PC-9 (cell line): ENCODE measurements around the gene ELK3. TPM values are rescaled to one million over a fixed set of nuclear protein-coding genes. Genes with fewer than 3 reads are reported as not detected.

Experiments
- BruUV-seq: library from RNA; stranded (reverse); fragments of 400-500 nt; replicated peaks from 2 replicates; lab custom pipeline; 2021; lab: Mats Ljungman, UMichigan
- CTCF ChIA-PET: fragments of 300-600 bp; sonication (Branson Sonifier 250); formaldehyde crosslinking; loops from one replicate; lab custom pipeline; 2022; ENCODE audit warnings: antibody characterized with exemption; lab: Charles Lee
- POLR2A ChIA-PET: fragments of 300-600 bp; sonication (Branson Sonifier 250); formaldehyde crosslinking; loops from one replicate; lab custom pipeline; 2022; ENCODE audit warnings: antibody characterized with exemption; ENCODE audit not compliant: unreplicated experiment; lab: Charles Lee
- DNase-seq, 2 experiments: peaks; one replicate each; pipeline versions ENCODE4 v3.0.0 to v3.0.0-alpha.2; 2015 to 2022; ENCODE audit warnings: mixed read lengths in 1 of 2
- H2AFZ ChIP-seq: fragments of 200-600 bp; sonication (generic); 2 replicates; pipeline ENCODE4 v1.8.1; 2017; ENCODE audit warnings: antibody characterized with exemption
- H3F3A ChIP-seq: fragments of 200-600 bp; sonication (generic); 2 replicates; pipeline ENCODE4 v1.8.1; 2017; ENCODE audit warnings: antibody characterized with exemption, mild to moderate bottlenecking, low read depth; ENCODE audit not compliant: insufficient read depth
- H3K27ac ChIP-seq: fragments of 200-600 bp; sonication (generic); 2 replicates; pipeline ENCODE4 v1.6.1; 2016; ENCODE audit warnings: mixed run types
- H3K27me3 ChIP-seq: fragments of 200-600 bp; sonication (generic); 2 replicates; pipeline ENCODE4 v1.6.1; 2016; ENCODE audit warnings: low read depth, mixed run types; ENCODE audit not compliant: insufficient read depth
- H3K36me3 ChIP-seq: fragments of 200-600 bp; sonication (generic); 2 replicates; pipeline ENCODE4 v1.6.1; 2016; ENCODE audit warnings: low read depth, mixed run types
- H3K4me1 ChIP-seq: fragments of 200-600 bp; sonication (generic); replicated peaks from 2 replicates; pipeline ENCODE4 v1.6.1; 2016; ENCODE audit warnings: mixed run types; ENCODE audit not compliant: insufficient read depth
- H3K4me2 ChIP-seq: fragments of 200-600 bp; sonication (generic); 2 replicates; pipeline ENCODE4 v1.6.1; 2017; ENCODE audit warnings: mixed run types
- H3K4me3 ChIP-seq: fragments of 200-600 bp; sonication (generic); 2 replicates; pipeline ENCODE4 v1.6.1; 2016; ENCODE audit warnings: mixed run types
- H3K79me2 ChIP-seq: fragments of 200-600 bp; sonication (generic); 2 replicates; pipeline ENCODE4 v1.6.1; 2017; ENCODE audit warnings: low read depth, mixed run types
- H3K9me2 ChIP-seq: fragments of 200-600 bp; sonication (generic); 2 replicates; pipeline ENCODE4 v1.8.1; 2017; ENCODE audit warnings: mild to moderate bottlenecking; ENCODE audit not compliant: insufficient read depth
- H3K9me3 ChIP-seq: fragments of 200-600 bp; sonication (generic); 2 replicates; pipeline ENCODE4 v1.8.1; 2016; ENCODE audit warnings: low read depth; ENCODE audit not compliant: insufficient read depth
- H4K20me1 ChIP-seq: fragments of 200-600 bp; sonication (generic); 2 replicates; pipeline ENCODE4 v1.8.1; 2017; ENCODE audit not compliant: insufficient read depth
- CTCF ChIP-seq: fragments of 200-600 bp; sonication (generic); conservative IDR thresholded peaks from 2 replicates; pipeline ENCODE4 v1.6.1; 2017; ENCODE audit warnings: mixed run types, antibody characterized with exemption, mild to moderate bottlenecking, moderate library complexity
- EZH2 ChIP-seq: fragments of 200-600 bp; sonication (generic); IDR thresholded peaks from 2 replicates; pipeline ENCODE4 v1.8.0; 2017; ENCODE audit warnings: antibody characterized with exemption, low read depth
- intact Hi-C: fragments of 100-400 bp; cut with micrococcal nuclease; formaldehyde crosslinking; loops from one replicate; pipeline ENCODE4 v1.10.0; 2022; ENCODE audit not compliant: unreplicated experiment
- total RNA-seq: library from RNA; stranded (reverse); gene quantifications from 2 replicates; pipeline ENCODE4 v1.2.3, GENCODE V29; 2021

The ELK3 gene
- total RNA-seq, 1 experiment from 2014 or later: 52.3 TPM

- ChIA-PET POLR2A (no interaction called here), CTCF (no interaction called here)
- Histone ChIP-seq H3K27me3 (no peaks in the 10 kb centered on the region), H3K4me1 (no peaks in the 10 kb centered on the region), H3K79me2 (peaks cover 63% of the 10 kb centered on the region), H4K20me1 (peaks cover 39% of the 10 kb centered on the region), H2AFZ (no peak overlapping the region), H3K27ac (no peak overlapping the region), H3F3A (no peaks in the 10 kb centered on the region; the same call in 1 of the 2 replicates), H3K36me3 (peaks cover 41% of the 10 kb centered on the region), H3K9me3 (no peaks in the 10 kb centered on the region), H3K4me2 (no peak overlapping the region), H3K9me2 (no peaks in the 10 kb centered on the region), H3K4me3 (no peak overlapping the region)
- DNase-seq: no peak
- TF ChIP-seq EZH2 (no peak), CTCF (no peak)
- BruUV-seq: no TSS peak
- intact Hi-C loops: no loop called here
Observed at GRCh38 chr12:96248136-96248931, 54.2 kb downstream of the ELK3 start.

- Histone ChIP-seq H2AFZ (no peak overlapping the region), H3K4me2 (no peak overlapping the region), H3K27ac (no peak overlapping the region), H3K27me3 (no peaks in the 10 kb centered on the region), H3K79me2 (peaks cover 65% of the 10 kb centered on the region), H3K9me3 (no peaks in the 10 kb centered on the region), H3K9me2 (no peaks in the 10 kb centered on the region), H3F3A (no peaks in the 10 kb centered on the region; the same call in 1 of the 2 replicates), H3K4me3 (no peak overlapping the region), H3K36me3 (peaks cover 41% of the 10 kb centered on the region), H3K4me1 (no peaks in the 10 kb centered on the region), H4K20me1 (peaks cover 47% of the 10 kb centered on the region)
- no TSS peak for BruUV-seq
- TF ChIP-seq CTCF (no peak), EZH2 (no peak)
- no peak for DNase-seq
- ChIA-PET POLR2A (no interaction called here), CTCF (no interaction called here)
- intact Hi-C loops: no loop called here
Observed at GRCh38 chr12:96249196-96250118, 55.3 kb downstream of the ELK3 start.

- ChIA-PET CTCF (interaction anchor here (0.7 kb wide), 1 partner anchor 196 kb away, joined by 3 read pairs; no protein-coding TSS in a partner anchor), POLR2A (no interaction called here)
- H4K20me1 ChIP-seq: peaks cover 48% of the 10 kb centered on the region
- intact Hi-C loops: no loop called here
- H3K4me2 ChIP-seq: no peak overlapping the region
- no TSS peak for BruUV-seq
- no peak for TF ChIP-seq CTCF
- no peak for TF ChIP-seq EZH2
- no peaks in the 10 kb centered on the region for H3K27me3 ChIP-seq
- no peak overlapping the region for H2AFZ ChIP-seq
- H3K36me3 ChIP-seq: peaks cover 37% of the 10 kb centered on the region
- H3K4me1 ChIP-seq: no peaks in the 10 kb centered on the region
- no peaks in the 10 kb centered on the region; the same call in 1 of the 2 replicates for H3F3A ChIP-seq
- H3K9me2 ChIP-seq: no peaks in the 10 kb centered on the region
- no peak for DNase-seq
- H3K27ac ChIP-seq: no peak overlapping the region
- no peaks in the 10 kb centered on the region for H3K9me3 ChIP-seq
- H3K79me2 ChIP-seq: peaks cover 69% of the 10 kb centered on the region
- no peak overlapping the region for H3K4me3 ChIP-seq
Observed at GRCh38 chr12:96250119-96250685, 56.0 kb downstream of the ELK3 start.
